K562 (cell line): ENCODE results near the gene NOP14. TPM values are rescaled to one million over a fixed set of nuclear protein-coding genes. Genes with fewer than 3 reads are reported as not detected.

Source experiments
- ATAC-seq: fragments of 200-7000 bp; cut with Tn5 transposase; 3 replicates; pipeline ENCODE4 v1.9.1; 2020; ENCODE audit warnings: moderate library complexity
- BruUV-seq: library from RNA; stranded (reverse); fragments of 400-500 nt; replicated peaks from 2 replicates; lab custom pipeline; 2021; lab: Mats Ljungman, UMichigan
- CTCF ChIA-PET: fragments of 300-600 bp; formaldehyde crosslinking; extraction: SDS; loops from one replicate; lab custom pipeline; 2021; ENCODE audit warnings: low intra/inter-chr PET ratio; lab: Yijun Ruan, JAX
- POLR2A ChIA-PET: fragments of 300-600, 350-650 bp; sonication (Branson Sonifier 250); formaldehyde crosslinking; extraction: SDS; loops from one replicate; lab custom pipeline; 2021; ENCODE audit warnings: antibody characterized with exemption, inconsistent platforms; lab: Yijun Ruan, JAX
- DNase-seq, 4 experiments: peaks; one replicate each; pipeline versions ENCODE4 v3.0.0 to v3.0.0-alpha.2; 2011 to 2018; ENCODE audit warnings: low spot score in 3 of 4, mixed read lengths in 3 of 4; ENCODE audit errors: extremely low read depth in 1 of 4
- FAIRE-seq: peaks from 2 replicates; lab custom pipeline; 2011; peaks lifted over from hg19 to GRCh38; lab: Jason Lieb, UNC
- H2AFZ ChIP-seq: 2 replicates; pipeline ENCODE4 v1.6.0; 2011; ENCODE audit warnings: low read depth, low read length, control low read depth, inconsistent platforms
- H3K27ac ChIP-seq: fragments of 200-600 bp; 3 replicates; pipeline ENCODE4 v1.8.0; 2011; ENCODE audit warnings: low read depth, mild to moderate bottlenecking, control low read depth, inconsistent platforms, low read length, moderate library complexity, mixed read lengths; ENCODE audit errors: extremely low read depth
- H3K27me3 ChIP-seq, 2 experiments: fragments of 300-600 bp in 1 of 2; 2 replicates in 1 of 2; 3 replicates in 1 of 2; pipeline versions ENCODE4 v1.6.0 to v1.8.0; 2011; ENCODE audit warnings: inconsistent platforms in 2 of 2, low read length in 2 of 2, mild to moderate bottlenecking in 1 of 2, mixed read lengths in 1 of 2, moderate library complexity in 1 of 2; ENCODE audit not compliant: control insufficient read depth in 2 of 2, insufficient read depth in 2 of 2
- H3K36me3 ChIP-seq: fragments of 300-600 bp; 3 replicates; pipeline ENCODE4 v1.8.0; 2011; ENCODE audit warnings: mild to moderate bottlenecking, low read length, inconsistent platforms; ENCODE audit not compliant: control insufficient read depth, insufficient read depth
- H3K4me1 ChIP-seq, 2 experiments: fragments of 200-600 bp in 1 of 2; replicated peaks in 1 of 2; 2 replicates in 1 of 2; 3 replicates in 1 of 2; pipeline versions ENCODE4 v1.5.1 to v1.8.0; 2011; ENCODE audit warnings: inconsistent platforms in 2 of 2, low read length in 2 of 2, mild to moderate bottlenecking in 1 of 2, mixed read lengths in 1 of 2, moderate library complexity in 1 of 2; ENCODE audit not compliant: control insufficient read depth in 2 of 2, insufficient read depth in 2 of 2
- H3K4me2 ChIP-seq: 2 replicates; pipeline ENCODE4 v1.6.1; 2011; ENCODE audit warnings: low read length, control low read depth, inconsistent platforms, mixed read lengths; ENCODE audit not compliant: insufficient read depth
- H3K4me3 ChIP-seq: fragments of 200-600 bp; sonication (generic), shearing (Covaris generic); 2 replicates; pipeline ENCODE4 v1.5.1; 2016; ENCODE audit warnings: control low read depth, inconsistent platforms
- H3K79me2 ChIP-seq: fragments of 200-600 bp; 3 replicates; pipeline ENCODE4 v1.8.0; 2011; ENCODE audit warnings: low read length, inconsistent platforms; ENCODE audit not compliant: control insufficient read depth, insufficient read depth
- H3K9ac ChIP-seq, 2 experiments: 2 replicates each; pipeline versions ENCODE4 v1.6.0 to v1.6.1; 2011; ENCODE audit warnings: low read depth in 2 of 2, low read length in 2 of 2, control low read depth in 1 of 2, inconsistent platforms in 1 of 2, mild to moderate bottlenecking in 1 of 2, mixed read lengths in 1 of 2; ENCODE audit not compliant: insufficient read depth in 1 of 2
- H3K9me1 ChIP-seq: one replicate; pipeline ENCODE4 v1.6.0; 2011; ENCODE audit warnings: inconsistent platforms, mild to moderate bottlenecking, low read length, moderate library complexity; ENCODE audit not compliant: control insufficient read depth, insufficient read depth
- H3K9me3 ChIP-seq: replicated peaks from 2 replicates; pipeline ENCODE4 v1.5.1; 2011; ENCODE audit warnings: low read depth, low read length, inconsistent platforms; ENCODE audit not compliant: control insufficient read depth, insufficient read depth
- H4K20me1 ChIP-seq: replicated peaks from 2 replicates; pipeline ENCODE4 v1.6.1; 2011; ENCODE audit warnings: low read length, inconsistent platforms, mixed read lengths; ENCODE audit not compliant: control insufficient read depth, insufficient read depth
- CBX8 ChIP-seq: fragments of 200-600 bp; sonication (generic); IDR thresholded peaks from 2 replicates; pipeline ENCODE4 v1.6.1; 2012; ENCODE audit warnings: borderline replicate concordance, mixed run types, low read depth, mild to moderate bottlenecking, moderate library complexity, mixed read lengths, low read length, control low read depth, inconsistent platforms; ENCODE audit not compliant: poor library complexity, severe bottlenecking; ENCODE audit errors: extremely low read depth
- COPS2 ChIP-seq: fragments of 450-650 bp; conservative IDR thresholded peaks from 2 replicates; pipeline ENCODE4 v1.6.1; 2016; ENCODE audit warnings: mild to moderate bottlenecking, moderate library complexity
- ESRRB ChIP-seq: fragments of 250-450 bp; sonication (Bioruptor Pico); IDR thresholded peaks from 2 replicates; pipeline ENCODE4 v1.5.0; 2020; ENCODE audit warnings: mild to moderate bottlenecking, moderate library complexity, borderline replicate concordance
- ZC3H4 ChIP-seq: sonication (generic); formaldehyde crosslinking; IDR thresholded peaks from 2 replicates; pipeline ENCODE4 v1.9.0; 2021; ENCODE audit warnings: missing genetic modification reagents, borderline replicate concordance
- WGBS: fragments of 100-300 bp; shearing (Covaris generic); methylation state at CpG from one replicate; pipeline ENCODE4 v1.1.6; 2016; ENCODE audit warnings: low coverage, mixed read lengths; ENCODE audit not compliant: insufficient coverage; ENCODE audit errors: missing lambda C conversion rate; 5-methylcytosine and 5-hydroxymethylcytosine counted together
- in situ Hi-C: fragments of 300-500 bp; cut with MboI; formaldehyde crosslinking; loops from 4 replicates; pipeline ENCODE4 v1.15.0; 2018; ENCODE audit warnings: inconsistent platforms, mixed read lengths
- intact Hi-C: fragments of 100-400 bp; cut with micrococcal nuclease; formaldehyde crosslinking; loops from 2 replicates; pipeline ENCODE4 v1.14.2; 2022
- polyA plus RNA-seq, 8 experiments: library from polyadenylated mRNA; depleted of rRNA in 4 of 8; stranded (reverse) in 5 of 8; unstranded in 3 of 8; fragments of >200 nt; fragmentation: Nextera tagmentation in 2 of 8; fragmentation: Illumina TruSeq in 1 of 8; extraction: Ambion mirVana in 2 of 8; extraction: Trizol in 1 of 8; gene quantifications; 2 replicates each; pipeline versions ENCODE4 v1.2.1 to v1.2.3, GENCODE V29; 2011 to 2014; ENCODE audit warnings: inconsistent platforms in 1 of 8, missing spikeins in 1 of 8
- total RNA-seq, 7 experiments: library from RNA; depleted of rRNA in 6 of 7; stranded (reverse); fragments of >200 nt in 6 of 7; fragmentation: Illumina TruSeq in 2 of 7; extraction: Trizol in 2 of 7; gene quantifications; 2 replicates each; pipeline versions ENCODE4 v1.2.1 to v1.2.3, GENCODE V29; 2011 to 2021; ENCODE audit warnings: low replicate concordance in 1 of 7
- TF ChIP-seq, protein P1 (sequence below): fragments of 450-650 bp; formaldehyde crosslinking; IDR thresholded peaks from 2 replicates; pipeline ENCODE4 v1.4.0; 2022; ENCODE audit warnings: mild to moderate bottlenecking, moderate library complexity
- TF ChIP-seq, protein P2 (sequence below): fragments of 250-450 bp; sonication (Bioruptor Pico); IDR thresholded peaks from 2 replicates; pipeline ENCODE4 v1.8.0; 2022; ENCODE audit warnings: moderate library complexity, mild to moderate bottlenecking, inconsistent platforms
- TF ChIP-seq, protein P3 (sequence below): sonication (generic); formaldehyde crosslinking; IDR thresholded peaks from 2 replicates; pipeline ENCODE4 v1.8.0; 2022; ENCODE audit warnings: mild to moderate bottlenecking, low read depth, missing genetic modification reagents

Gene NOP14
- total and polyA plus RNA-seq, 9 of the 15 experiments (the other 6 are each of a cell fraction or from before 2014, with no cell fraction given): 12.7 to 76.0 (median 50.9) TPM

DNA sequence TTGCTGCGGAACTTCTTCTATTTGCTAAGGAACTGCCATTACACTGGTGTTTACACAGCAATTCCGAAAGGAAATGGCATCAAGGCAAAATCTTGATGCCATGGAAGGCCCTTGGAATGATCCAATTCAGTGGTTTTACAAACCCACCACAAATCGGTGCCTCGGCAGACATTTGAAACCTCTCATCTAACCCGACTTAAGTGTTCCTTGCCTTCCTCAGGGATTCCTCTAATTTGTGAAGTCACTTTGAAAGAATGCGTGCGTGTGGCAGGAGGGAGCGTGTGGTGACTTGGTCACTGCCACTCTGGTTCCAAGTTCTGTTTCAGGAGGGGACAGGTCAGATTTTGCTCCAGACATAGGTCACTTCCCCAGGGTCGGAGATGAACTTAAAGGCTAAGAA, 4.8 kb downstream of the NOP14 start:
- peaks cover 15% of the 10 kb centered on the region for H4K20me1 ChIP-seq
- DNase-seq (no peak), FAIRE-seq (no peak), ATAC-seq (no peak)
- intact Hi-C loops (no loop called here), in situ Hi-C loops (no loop called here)
- POLR2A ChIA-PET: no interaction called here
- H3K4me1 ChIP-seq: peaks cover 7 to 11% of the 10 kb centered on the region in 2 experiments; a peak in 3 of 5 replicates
- peaks cover 8% of the 10 kb centered on the region for H3K9me3 ChIP-seq
- peaks cover 73% of the 10 kb centered on the region for H3K36me3 ChIP-seq
- CTCF ChIA-PET: no interaction called here
- H3K9me1 ChIP-seq: no peaks in the 10 kb centered on the region
- no peak overlapping the region for H3K4me2 ChIP-seq
- no peak overlapping the region for H2AFZ ChIP-seq
- H3K79me2 ChIP-seq: peaks cover 67% of the 10 kb centered on the region
- 83% methylated on average over 9 of the region's 9 CpGs for WGBS
- no TSS peak for BruUV-seq
- no peak overlapping the region for H3K27ac ChIP-seq
- H3K4me3 ChIP-seq: no peak overlapping the region
- no peak for TF ChIP-seq COPS2
- TF ChIP-seq, protein P1, sequence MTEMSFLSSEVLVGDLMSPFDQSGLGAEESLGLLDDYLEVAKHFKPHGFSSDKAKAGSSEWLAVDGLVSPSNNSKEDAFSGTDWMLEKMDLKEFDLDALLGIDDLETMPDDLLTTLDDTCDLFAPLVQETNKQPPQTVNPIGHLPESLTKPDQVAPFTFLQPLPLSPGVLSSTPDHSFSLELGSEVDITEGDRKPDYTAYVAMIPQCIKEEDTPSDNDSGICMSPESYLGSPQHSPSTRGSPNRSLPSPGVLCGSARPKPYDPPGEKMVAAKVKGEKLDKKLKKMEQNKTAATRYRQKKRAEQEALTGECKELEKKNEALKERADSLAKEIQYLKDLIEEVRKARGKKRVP (CRISPR knock-in tag): no peak
- TF ChIP-seq, protein P2, sequence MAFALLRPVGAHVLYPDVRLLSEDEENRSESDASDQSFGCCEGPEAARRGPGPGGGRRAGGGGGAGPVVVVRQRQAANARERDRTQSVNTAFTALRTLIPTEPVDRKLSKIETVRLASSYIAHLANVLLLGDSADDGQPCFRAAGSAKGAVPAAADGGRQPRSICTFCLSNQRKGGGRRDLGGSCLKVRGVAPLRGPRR (CRISPR knock-in tag): no peak
- no peak for TF ChIP-seq ESRRB
- no peak for TF ChIP-seq ZC3H4 (CRISPR knock-in tag)
- TF ChIP-seq CBX8: no peak
- TF ChIP-seq, protein P3, sequence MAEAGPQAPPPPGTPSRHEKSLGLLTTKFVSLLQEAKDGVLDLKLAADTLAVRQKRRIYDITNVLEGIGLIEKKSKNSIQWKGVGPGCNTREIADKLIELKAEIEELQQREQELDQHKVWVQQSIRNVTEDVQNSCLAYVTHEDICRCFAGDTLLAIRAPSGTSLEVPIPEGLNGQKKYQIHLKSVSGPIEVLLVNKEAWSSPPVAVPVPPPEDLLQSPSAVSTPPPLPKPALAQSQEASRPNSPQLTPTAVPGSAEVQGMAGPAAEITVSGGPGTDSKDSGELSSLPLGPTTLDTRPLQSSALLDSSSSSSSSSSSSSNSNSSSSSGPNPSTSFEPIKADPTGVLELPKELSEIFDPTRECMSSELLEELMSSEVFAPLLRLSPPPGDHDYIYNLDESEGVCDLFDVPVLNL (CRISPR knock-in tag): no peak
- no peaks in the 10 kb centered on the region for H3K27me3 ChIP-seq
- no peak overlapping the region for H3K9ac ChIP-seq
